HEK293T (cell line): ENCODE results near the gene POLD1.

ENCODE experiments used
- CTCF ChIA-PET: fragments of 350-600 bp; formaldehyde crosslinking; extraction: SDS; loops from one replicate; lab custom pipeline; 2021; ENCODE audit warnings: antibody characterized with exemption, inconsistent platforms; lab: Yijun Ruan, JAX
- POLR2A ChIA-PET: fragments of 350-600 bp; formaldehyde crosslinking; extraction: SDS; loops from one replicate; lab custom pipeline; 2020; ENCODE audit warnings: antibody characterized with exemption, inconsistent platforms; lab: Yijun Ruan, JAX
- DNase-seq: peaks from one replicate; pipeline ENCODE4 v3.0.0; 2012; ENCODE audit warnings: mixed read lengths; ENCODE audit errors: extremely low spot score
- ARNT ChIP-seq: fragments of 450-650 bp; IDR thresholded peaks from 2 replicates; pipeline ENCODE4 v1.6.1; 2017; ENCODE audit warnings: mild to moderate bottlenecking
- BHLHE40 ChIP-seq: fragments of 450-650 bp; IDR thresholded peaks from 2 replicates; pipeline ENCODE4 v1.6.1; 2016; ENCODE audit warnings: mild to moderate bottlenecking, moderate library complexity, borderline replicate concordance
- CTBP1 ChIP-seq: fragments of 450-650 bp; IDR thresholded peaks from 2 replicates; pipeline ENCODE4 v1.6.1; 2016; ENCODE audit warnings: borderline replicate concordance
- ELF4 ChIP-seq: fragments of 450-650 bp; IDR thresholded peaks from 2 replicates; pipeline ENCODE4 v1.6.1; 2017; ENCODE audit warnings: antibody characterized with exemption
- FOXA1 ChIP-seq: fragments of 450-650 bp; IDR thresholded peaks from 2 replicates; pipeline ENCODE4 v1.6.1; 2016; ENCODE audit warnings: mild to moderate bottlenecking
- FOXK2 ChIP-seq: fragments of 450-650 bp; IDR thresholded peaks from 2 replicates; pipeline ENCODE4 v1.6.1; 2016; ENCODE audit warnings: mild to moderate bottlenecking
- FOXM1 ChIP-seq: fragments of 450-650 bp; IDR thresholded peaks from 2 replicates; pipeline ENCODE4 v1.6.1; 2017; ENCODE audit warnings: mild to moderate bottlenecking, borderline replicate concordance
- HDGF ChIP-seq: fragments of 450-650 bp; IDR thresholded peaks from 2 replicates; pipeline ENCODE4 v1.6.1; 2017; ENCODE audit warnings: antibody characterized with exemption, borderline replicate concordance
- L3MBTL2 ChIP-seq: fragments of 450-650 bp; conservative IDR thresholded peaks from 2 replicates; pipeline ENCODE4 v1.6.1; 2016; ENCODE audit warnings: mild to moderate bottlenecking
- LEF1 ChIP-seq: fragments of 450-650 bp; IDR thresholded peaks from 2 replicates; pipeline ENCODE4 v1.6.1; 2017; ENCODE audit warnings: mild to moderate bottlenecking, borderline replicate concordance
- NFRKB ChIP-seq: fragments of 450-650 bp; IDR thresholded peaks from 2 replicates; pipeline ENCODE4 v1.6.1; 2016; ENCODE audit warnings: mild to moderate bottlenecking, moderate library complexity
- PKNOX1 ChIP-seq: fragments of 450-650 bp; IDR thresholded peaks from 2 replicates; pipeline ENCODE4 v1.6.1; 2016
- SP1 ChIP-seq: fragments of 450-650 bp; IDR thresholded peaks from 2 replicates; pipeline ENCODE4 v1.6.1; 2017
- SUZ12 ChIP-seq: fragments of 450-650 bp; IDR thresholded peaks from 2 replicates; pipeline ENCODE4 v1.6.1; 2016; ENCODE audit warnings: mild to moderate bottlenecking
- TARDBP ChIP-seq: fragments of 450-650 bp; IDR thresholded peaks from 2 replicates; pipeline ENCODE4 v1.6.1; 2016
- ZNF384 ChIP-seq: fragments of 450-650 bp; IDR thresholded peaks from 2 replicates; pipeline ENCODE4 v1.6.1; 2016

Gene POLD1

GRCh38 chr19:50377051-50377461 lies 7.1 kb upstream of the POLD1 start:
- TF ChIP-seq CTBP1 (no peak), ARNT (no peak), ZNF384 (no peak), HDGF (no peak), ELF4 (no peak), L3MBTL2 (no peak), TARDBP (no peak), FOXM1 (no peak), LEF1 (no peak), SP1 (no peak), SUZ12 (no peak), PKNOX1 (no peak), FOXK2 (no peak), BHLHE40 (no peak), FOXA1 (no peak), NFRKB (no peak)
- DNase-seq, result peak; percentile 30
- POLR2A ChIA-PET, result no interaction called here
- CTCF ChIA-PET, result no interaction called here

DNA sequence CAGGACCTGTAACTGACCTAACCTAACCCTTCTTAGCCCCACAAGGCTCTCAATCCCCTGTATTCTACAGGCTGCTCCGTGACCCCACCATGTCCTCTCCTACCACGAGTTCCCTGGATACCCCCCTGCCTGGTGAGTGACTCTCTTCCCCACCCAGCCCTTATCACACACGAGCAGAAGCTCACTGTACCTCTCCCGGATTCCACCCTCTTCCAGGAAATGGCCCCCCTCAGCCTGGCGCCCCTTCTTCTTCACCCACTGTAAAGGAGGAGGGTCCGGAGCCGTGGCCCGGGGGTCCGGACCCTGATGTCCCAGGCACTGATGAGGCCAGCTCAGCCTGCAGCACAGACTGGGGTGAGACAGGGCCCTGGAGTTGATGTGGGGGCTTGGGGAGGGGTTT lies 6.6 kb upstream of the POLD1 start:
- TF ChIP-seq SUZ12, result no peak
- TF ChIP-seq HDGF, result no peak
- no peak for TF ChIP-seq SP1
- no peak for TF ChIP-seq BHLHE40
- no peak for TF ChIP-seq FOXA1
- TF ChIP-seq PKNOX1, result no peak
- no peak for TF ChIP-seq FOXM1
- TF ChIP-seq FOXK2, result no peak
- TF ChIP-seq ARNT, result no peak
- TF ChIP-seq LEF1, result no peak
- TF ChIP-seq TARDBP, result no peak
- ChIA-PET CTCF (no interaction called here), POLR2A (no interaction called here)
- DNase-seq, result peak; percentile 2

- no peak for DNase-seq
- no peak for TF ChIP-seq BHLHE40
- no peak for TF ChIP-seq CTBP1
- TF ChIP-seq NFRKB, result no peak
- no peak for TF ChIP-seq FOXK2
- TF ChIP-seq FOXM1, result no peak
- TF ChIP-seq ZNF384, result no peak
- TF ChIP-seq ELF4, result no peak
- TF ChIP-seq L3MBTL2, result no peak
- TF ChIP-seq SUZ12, result no peak
- no peak for TF ChIP-seq FOXA1
- no peak for TF ChIP-seq ARNT
- CTCF ChIA-PET, result interaction anchor here (0.7 kb wide), 1 partner anchor 160 kb away, joined by 3 read pairs; no protein-coding TSS in a partner anchor
- POLR2A ChIA-PET, result no interaction called here
Observed at GRCh38 chr19:50378169-50378862, 5.8 kb upstream of the POLD1 start.

- TF ChIP-seq FOXM1 (no peak), PKNOX1 (no peak), FOXK2 (no peak), CTBP1 (no peak), SP1 (no peak), SUZ12 (no peak), LEF1 (no peak)
- ChIA-PET CTCF (no interaction called here), POLR2A (no interaction called here)
- DNase-seq, result no peak
Observed at GRCh38 chr19:50378863-50379236, 5.3 kb upstream of the POLD1 start.

DNA sequence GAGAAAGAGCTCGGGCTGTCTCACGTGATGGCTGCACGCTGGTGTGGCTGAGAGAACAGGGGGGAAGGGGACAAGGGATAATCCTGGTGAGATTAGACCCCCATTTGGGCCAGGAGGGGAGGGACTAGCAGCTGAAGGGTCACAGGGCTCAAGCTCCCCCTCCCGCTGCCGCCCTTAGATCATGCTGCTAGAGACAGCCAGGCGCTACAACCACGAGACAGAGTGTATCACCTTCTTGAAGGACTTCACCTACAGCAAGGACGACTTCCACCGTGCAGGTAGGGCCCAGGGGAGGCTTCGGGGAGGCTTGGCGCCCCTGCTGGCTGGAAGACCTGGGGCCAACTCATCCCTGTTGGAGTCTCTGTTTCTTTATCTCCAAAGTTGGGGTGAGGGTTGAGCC lies 4.5 kb upstream of the POLD1 start:
- POLR2A ChIA-PET, result no interaction called here
- CTCF ChIA-PET, result no interaction called here
- TF ChIP-seq CTBP1 (no peak), ELF4 (no peak), NFRKB (no peak), PKNOX1 (no peak), FOXA1 (no peak)
- DNase-seq, result no peak

GRCh38 chr19:50380137-50380536 lies 4.0 kb upstream of the POLD1 start:
- ChIA-PET POLR2A (no interaction called here), CTCF (no interaction called here)
- TF ChIP-seq LEF1, result no peak
- TF ChIP-seq ELF4, result no peak
- TF ChIP-seq CTBP1, result no peak
- TF ChIP-seq L3MBTL2, result no peak
- TF ChIP-seq SP1, result no peak
- TF ChIP-seq HDGF, result no peak
- TF ChIP-seq TARDBP, result no peak
- TF ChIP-seq ZNF384, result no peak
- TF ChIP-seq SUZ12, result no peak
- TF ChIP-seq FOXK2, result no peak
- TF ChIP-seq FOXM1, result no peak
- no peak for TF ChIP-seq ARNT
- TF ChIP-seq PKNOX1, result no peak
- TF ChIP-seq FOXA1, result no peak
- TF ChIP-seq BHLHE40, result no peak
- DNase-seq, result no peak
